ENCODE results near the gene VIL1. TPM values are rescaled to one million over a fixed set of nuclear protein-coding genes. Genes with fewer than 3 reads are reported as not detected.

The VIL1 gene
- total RNA-seq, 1 donor from 2014 or later = 0.05 TPM

DNA sequence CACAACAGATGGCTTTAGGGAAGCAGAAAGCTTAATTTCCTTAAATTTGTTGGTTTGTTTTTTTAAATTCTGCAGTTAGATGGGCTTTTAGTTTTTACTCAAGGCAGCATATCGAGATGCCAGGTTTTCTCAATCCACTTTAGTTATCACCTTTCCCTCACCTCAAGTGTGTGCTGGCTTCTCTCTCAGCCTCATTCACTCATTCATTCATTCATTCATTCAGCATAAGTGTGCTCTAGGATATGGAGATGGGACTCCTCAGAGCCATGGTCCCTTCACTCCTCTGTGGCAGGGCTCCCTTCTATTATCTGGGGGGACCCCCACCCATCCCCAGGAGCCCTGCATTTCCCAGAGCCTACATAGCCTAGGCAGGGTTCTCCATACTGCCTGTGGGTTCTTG, 19.0 kb downstream of the VIL1 start:
- DNase-seq (ENCODE audit: low read depth) = no peak

DNA sequence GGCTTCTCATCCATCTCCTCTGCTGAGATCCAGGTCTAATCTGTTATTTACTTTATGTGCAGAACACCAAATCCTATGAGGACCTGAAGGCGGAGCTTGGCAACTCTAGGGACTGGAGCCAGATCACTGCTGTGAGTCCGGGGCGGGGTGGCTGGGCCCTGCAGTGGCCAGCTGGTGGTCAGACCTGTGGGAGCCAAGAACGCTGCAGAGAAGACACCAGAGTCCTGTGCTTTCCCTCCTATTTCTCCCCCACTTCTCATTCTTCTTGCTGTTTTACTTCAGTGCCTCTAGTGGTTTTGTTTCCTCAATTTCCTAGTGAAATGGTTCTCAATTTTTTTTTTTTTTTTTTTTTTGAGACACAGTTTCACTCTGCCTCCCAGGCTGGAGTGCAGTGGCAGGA, 19.7 kb downstream of the VIL1 start:
- DNase-seq (ENCODE audit: low read depth) = no peak

DNA sequence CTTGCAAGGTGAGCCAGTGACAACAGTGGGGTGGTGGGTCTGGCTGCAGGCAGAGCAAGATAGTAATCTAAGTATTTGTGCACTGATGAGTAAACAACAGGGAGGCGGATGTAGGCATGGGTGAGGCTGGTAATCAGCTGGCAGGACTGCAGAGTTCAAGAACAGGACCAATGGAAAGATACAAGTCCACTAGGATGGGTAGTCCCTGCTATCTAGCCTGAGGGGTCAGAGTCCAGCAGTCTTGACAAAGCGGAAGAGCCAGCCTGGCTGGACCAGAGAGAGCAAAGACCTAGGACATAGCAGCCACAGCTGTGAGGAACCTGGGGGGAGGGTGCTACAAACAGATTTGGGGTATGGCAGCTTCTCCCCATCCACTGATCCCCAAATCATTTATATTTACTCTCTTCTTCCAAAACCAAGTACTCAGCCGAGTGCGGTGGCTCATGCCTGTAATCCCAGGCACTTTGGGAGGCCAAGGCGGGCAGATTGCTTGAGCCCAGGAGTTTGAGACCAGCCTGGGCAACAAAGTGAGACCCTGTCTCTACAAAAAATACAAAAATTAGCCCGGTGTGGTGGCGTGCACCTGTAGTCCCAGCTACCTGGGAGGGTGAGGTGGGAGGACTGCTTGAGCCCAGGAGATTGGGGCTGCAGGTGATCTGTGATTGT, 25.9 kb downstream of the VIL1 start:
- DNase-seq (ENCODE audit: low read depth) = peak; percentile 6

DNA sequence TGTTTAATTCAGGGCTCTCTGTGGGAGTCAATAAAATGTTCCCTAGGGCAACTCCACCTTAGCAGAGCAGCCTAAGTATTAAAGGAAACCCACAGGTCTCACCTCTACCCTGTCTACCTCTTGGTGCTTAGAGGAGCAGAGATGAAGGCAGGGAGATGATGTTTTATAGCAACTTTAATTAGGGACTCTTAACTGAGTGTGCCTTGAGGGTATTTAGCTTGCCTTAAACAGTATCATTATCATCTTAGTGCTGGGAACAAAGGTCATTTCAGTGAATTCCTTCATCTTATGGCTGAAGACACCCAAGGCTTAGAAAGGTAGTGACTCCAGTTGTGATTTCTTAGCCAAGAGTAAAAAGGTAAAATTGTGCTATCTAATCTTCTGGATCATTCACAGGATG, 26.7 kb downstream of the VIL1 start:
- DNase-seq (ENCODE audit: low read depth) = no peak

DNA sequence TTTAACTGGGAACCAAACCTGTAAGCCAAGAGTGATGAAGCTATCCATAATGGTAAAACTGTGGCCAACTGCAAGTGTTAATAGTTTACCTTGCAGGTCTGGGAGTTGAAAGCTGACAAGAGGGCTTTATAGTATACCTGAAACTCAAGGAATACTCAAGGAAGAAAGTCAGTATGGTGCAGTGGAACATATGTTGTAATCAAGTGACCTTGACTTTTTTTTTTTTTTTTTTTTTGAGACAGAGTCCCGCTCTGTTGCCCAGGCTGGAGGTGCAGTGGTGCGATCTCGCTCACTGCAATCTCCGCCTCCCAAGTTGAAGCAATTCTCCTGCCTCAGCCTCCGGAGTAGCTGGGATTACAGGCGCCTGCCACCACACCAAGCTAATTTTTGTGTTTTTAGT, 27.6 kb downstream of the VIL1 start:
- DNase-seq (ENCODE audit: low read depth) = no peak

DNA sequence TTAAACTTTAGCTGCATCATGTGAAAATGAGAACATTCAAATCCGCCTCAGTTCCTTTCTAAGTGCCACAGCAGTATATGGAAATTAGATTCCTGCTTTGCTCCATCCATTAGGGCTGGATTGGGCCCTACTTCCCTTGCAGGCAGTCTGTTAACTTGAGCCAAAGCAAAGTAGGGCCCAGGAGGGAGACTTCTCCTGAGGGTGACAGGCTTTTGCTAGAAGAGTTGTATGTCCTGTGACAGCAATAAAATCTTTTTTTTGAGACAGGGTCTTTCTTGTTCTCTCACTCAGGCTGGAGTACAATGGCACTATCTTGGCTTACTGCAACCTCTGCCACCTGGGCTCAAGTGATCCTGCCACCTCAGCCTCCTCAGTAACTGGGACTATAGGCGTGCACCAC, 28.1 kb downstream of the VIL1 start:
- DNase-seq (ENCODE audit: low read depth) = no peak

DNA sequence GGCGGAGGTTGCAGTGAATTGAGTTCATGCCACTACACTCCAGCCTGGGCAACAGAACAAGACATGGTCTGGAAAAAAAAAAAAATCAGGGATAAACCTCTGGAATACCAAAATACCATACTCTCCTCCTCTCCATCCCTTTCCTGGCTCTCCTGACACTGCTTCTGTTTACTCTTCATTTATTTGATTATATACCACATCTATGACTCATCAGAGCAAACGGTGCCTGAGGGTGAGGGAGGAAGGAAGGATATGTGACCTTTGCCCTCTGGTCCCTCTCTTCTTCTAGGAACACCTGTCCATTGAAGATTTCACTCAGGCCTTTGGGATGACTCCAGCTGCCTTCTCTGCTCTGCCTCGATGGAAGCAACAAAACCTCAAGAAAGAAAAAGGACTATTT, 30.0 kb downstream of the VIL1 start:
- peak; percentile 40 for DNase-seq (ENCODE audit: low read depth)

DNA sequence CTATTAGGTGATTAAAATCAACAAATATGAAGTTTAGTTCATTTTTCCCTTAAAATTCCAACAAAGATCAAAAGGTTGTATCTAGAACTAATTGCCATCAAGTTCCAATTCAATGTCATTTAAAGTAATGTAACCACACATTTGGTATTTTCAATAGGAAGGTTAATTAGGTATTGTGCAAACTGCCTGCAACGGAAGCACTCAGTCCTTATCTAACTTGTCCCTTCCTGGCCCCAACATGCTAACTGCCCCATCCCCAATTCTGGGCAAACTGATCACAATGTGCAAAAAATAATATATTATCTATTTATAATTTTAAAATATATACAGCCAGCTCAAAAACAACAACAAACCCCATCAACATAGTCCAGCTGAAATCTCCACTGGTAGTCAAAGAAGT, 33.2 kb downstream of the VIL1 start:
- DNase-seq (ENCODE audit: low read depth) = no peak

DNA sequence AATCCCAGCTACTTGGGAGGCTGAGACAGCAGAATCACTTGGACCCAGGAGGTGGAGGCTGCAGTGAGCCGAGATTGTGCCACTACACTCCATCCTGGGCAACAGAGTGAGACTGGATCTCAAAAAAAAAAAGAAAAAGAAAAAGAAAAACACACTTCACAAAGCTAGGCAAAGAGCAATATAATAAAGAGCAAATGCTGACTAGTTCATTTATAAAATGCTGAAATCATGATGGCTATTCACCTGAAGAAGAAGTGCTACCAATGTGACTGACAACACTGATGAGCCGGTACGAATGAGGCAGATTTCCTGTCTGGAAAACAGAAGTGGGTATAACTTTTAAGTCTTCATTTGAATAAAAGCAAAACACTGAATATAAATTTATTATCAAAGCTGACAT, 37.9 kb downstream of the VIL1 start:
- no peak for DNase-seq (ENCODE audit: low read depth)

DNA sequence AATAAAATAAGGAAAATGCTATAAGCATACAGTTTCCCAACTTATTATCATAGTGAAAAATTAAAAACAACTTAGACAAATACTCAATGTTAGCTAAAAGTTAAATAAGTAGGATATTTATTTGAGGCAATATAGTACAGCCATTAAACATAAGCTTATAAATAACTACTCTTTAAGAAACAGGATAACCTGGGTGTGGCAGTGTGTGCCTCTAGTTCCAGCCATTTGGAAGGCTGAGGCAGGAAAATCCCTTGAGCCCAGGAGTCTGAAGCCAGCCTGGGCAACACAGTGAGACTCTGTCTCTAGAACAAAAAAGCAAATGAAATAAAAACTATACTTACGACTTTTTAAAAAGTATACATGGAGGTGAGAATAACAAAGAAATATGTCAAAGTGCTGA, 39.7 kb downstream of the VIL1 start:
- DNase-seq (ENCODE audit: low read depth) = no peak

DNA sequence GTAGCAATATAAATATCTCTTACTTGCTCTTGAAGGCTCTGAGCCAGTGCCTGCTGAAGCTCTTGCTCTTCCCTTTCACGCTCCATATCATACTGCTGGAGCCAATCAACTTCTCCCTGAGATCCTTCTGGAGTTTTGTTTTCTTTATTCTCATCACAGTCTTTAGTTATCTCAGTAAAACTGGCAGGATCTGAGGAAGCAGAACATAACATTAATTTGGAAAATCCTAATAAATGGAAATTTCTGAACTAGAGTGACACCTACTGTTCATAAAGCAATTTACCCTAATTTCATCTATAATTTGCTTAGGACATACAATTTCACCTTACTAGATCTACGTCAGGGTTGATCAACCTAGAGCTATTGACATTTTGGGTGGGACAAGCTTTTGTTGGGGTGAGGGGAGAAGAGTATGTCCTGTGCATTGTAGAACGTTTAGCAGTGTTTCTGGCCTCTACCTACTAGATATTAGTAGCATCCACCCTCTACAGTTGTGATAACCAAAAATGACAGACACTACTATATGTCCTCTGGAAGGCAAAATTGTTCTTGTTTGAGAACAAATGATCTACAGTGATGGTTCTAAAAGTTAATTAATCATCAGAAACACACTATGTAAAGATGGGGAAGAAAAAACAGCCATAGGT, 47.2 kb downstream of the VIL1 start:
- DNase-seq (ENCODE audit: low read depth) = peak; percentile 43

DNA sequence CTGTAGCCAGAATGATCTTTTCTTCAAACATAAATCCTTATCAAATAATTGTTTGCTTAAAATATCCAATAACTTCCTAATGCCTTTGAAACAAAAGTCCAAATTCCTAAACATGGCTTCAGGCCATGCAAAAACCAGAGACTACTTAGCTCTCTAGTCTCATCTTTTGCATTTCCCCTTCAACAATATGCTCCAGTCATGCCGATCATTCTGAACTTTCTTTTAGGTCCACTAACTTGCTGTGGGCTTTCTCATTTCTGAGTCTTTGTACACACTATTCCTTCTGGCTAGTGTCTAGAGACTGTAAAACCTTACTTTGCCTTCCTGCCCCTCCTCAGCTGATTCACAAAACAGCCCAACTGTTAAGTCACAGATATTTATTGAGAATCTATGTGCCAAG, 51.5 kb downstream of the VIL1 start:
- peak; percentile 33 for DNase-seq (ENCODE audit: low read depth)

DNA sequence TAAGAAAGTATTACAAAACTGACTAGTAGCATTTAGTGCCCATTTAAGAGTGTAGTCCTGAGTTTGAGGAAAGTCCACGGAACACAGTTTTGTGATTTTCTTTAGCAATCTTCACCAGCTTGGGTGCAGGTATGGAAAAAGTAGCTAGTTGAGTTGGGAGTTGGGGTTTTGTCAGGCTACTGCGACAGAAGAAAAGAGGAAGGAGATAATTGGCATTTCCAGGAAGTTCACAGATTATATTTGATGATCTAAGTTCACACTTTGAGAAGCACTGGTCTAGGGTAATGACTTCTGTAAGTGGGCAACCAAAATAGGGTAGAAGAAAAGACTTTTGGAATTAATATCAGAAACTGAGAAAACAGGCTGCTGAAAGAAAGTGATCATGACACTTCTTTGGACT, 52.1 kb downstream of the VIL1 start:
- DNase-seq (ENCODE audit: low read depth) = no peak

DNA sequence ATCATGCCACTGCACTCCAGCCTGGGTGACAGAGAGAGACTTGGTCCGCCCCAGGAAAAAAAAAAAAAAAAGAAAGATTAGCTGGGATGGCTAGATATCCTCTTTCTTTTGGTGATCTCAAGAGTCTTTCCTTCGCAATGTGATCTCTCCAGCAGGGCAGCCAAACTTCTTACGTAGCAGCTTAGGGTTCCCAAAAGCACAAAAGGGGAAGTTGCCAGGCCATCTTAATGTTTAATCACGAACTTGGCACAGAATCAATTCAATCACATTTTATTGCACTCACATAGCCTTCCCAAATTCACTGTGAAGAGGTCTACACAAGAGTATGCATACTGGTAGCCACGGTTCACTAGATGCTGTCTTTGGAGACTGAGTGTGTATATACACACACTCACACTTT, 53.1 kb downstream of the VIL1 start:
- no peak for DNase-seq (ENCODE audit: low read depth)

DNA sequence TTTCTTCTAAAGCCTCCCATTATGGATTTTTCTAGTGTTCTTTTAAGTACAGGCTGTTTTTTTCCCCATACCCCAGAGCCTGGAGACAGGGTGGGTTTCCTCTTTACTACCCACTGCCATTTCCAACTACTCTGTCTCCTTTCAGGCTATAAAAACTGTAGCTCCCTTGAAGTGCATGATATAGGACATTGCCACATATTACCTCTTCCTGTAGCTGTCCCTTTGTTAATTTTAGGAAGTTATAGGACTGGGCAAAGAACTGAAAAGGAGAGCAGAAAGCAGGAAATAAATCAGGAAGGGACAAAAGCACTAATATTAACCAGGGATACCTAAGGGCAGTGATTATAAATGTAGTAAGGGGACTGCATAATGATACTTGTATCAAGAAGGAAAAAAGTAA, 54.1 kb downstream of the VIL1 start:
- DNase-seq (ENCODE audit: low read depth) = no peak

DNA sequence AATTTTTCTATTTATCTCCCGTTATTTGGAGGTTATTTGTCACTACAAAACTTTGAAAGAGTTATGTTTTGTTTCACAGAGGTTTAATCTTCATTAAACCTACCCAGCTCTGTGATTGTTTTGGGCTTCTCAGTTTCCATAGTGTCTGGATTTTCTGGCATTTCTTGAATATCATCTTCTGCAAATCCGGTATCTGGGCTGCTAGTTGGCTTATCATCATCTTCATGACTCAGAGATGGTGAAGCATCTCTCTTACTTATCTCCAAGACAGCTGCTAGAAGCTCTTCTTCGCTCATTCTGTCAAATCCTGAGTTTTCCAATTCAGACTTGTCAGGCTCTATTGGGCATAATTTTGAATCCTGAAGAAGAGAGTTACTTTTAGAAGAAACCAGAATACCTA, 55.6 kb downstream of the VIL1 start:
- DNase-seq (ENCODE audit: low read depth) = no peak

DNA sequence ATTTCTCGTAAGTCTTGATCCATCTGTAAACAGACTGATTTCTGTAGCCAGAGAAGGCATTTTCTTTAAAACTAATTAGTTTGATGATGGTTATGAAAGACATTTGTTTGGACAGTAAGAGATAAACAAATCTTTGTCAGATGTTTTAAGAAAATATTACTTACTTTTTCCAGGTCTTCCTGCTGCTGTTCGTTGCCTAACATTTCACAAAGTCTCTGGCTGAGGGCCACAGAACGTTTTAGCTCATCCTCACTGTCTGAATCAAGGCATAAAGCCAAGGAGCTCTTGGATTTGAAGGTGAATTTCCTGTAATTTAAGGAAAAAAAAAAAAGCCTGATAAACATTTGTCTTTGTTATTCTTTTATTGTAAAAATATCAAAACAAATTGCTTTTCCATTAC, 57.8 kb downstream of the VIL1 start:
- DNase-seq (ENCODE audit: low read depth) = no peak

DNA sequence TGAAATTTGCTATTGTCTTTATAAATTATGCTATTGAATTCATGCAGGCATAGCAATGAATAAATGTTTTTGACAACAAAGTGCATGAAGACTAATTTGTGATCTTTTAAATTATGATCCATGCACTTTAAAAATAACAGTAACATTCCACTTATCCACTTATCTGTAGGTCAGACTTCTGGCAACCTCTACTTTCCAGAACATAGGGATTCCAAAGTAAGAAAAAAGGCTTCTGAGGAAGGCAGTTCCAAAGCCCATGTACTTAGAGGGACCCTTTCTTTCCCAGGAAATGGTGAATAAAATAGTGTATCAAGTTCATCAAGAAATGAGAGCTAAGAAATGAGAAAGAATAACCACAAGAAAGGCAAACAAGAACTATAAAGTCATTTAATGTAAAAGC, 58.3 kb downstream of the VIL1 start:
- no peak for DNase-seq (ENCODE audit: low read depth)

DNA sequence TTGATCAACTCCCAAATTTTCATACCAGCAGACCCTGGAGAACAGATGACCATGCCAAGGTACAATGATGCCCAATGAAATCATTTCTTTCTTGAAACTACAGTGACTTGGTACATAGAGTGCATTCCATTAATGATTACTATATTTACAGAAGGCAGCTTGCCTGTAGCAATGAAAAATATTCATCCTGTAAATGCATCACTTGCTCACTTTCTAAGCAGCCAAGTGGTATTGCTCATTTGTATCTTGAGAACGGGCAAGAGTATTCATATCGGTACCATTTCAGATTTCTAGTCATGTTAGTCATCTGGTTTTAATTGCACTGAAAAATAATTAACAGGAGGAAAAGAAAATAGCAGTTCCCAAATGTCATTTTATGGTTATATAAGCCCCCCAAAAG, 59.6 kb downstream of the VIL1 start:
- DNase-seq (ENCODE audit: low read depth) = peak; percentile 78

DNA sequence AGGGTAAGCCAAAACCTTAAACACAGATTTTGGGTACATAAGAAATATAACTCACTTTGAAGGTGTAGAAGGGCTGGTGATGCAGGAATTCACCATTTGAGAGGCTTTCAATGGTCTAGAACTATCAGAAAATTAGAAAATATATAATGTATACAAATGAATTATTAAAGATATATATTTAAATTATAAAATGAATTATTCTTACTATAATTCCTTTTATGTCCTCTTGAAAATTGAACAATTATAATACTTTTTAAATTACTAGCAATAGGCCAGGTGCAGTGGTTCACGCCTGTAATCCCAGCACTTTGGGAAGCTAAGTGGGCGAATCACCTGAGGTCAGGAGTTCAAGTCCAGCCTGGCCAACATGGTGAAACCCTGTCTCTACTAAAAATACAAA, 60.7 kb downstream of the VIL1 start:
- no peak for DNase-seq (ENCODE audit: low read depth)

DNA sequence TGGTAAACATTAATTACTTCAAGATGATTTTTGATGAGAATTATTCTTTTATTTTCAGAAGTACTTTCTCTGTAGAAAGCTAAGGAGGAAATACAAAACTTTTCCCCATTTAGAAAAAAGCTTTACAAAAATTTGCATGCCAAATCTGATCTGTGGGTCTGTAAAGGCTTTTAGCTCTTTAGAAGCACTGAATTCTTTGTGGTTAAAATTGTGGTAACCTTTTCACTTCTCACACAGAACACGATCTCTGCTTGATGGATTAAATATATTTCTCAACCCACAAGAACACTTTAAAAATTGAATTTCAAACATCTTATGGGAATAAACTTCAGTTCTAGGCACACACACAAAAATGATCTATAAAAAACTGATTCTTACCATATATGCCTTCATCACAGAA, 63.7 kb downstream of the VIL1 start:
- no peak for DNase-seq (ENCODE audit: low read depth)

DNA sequence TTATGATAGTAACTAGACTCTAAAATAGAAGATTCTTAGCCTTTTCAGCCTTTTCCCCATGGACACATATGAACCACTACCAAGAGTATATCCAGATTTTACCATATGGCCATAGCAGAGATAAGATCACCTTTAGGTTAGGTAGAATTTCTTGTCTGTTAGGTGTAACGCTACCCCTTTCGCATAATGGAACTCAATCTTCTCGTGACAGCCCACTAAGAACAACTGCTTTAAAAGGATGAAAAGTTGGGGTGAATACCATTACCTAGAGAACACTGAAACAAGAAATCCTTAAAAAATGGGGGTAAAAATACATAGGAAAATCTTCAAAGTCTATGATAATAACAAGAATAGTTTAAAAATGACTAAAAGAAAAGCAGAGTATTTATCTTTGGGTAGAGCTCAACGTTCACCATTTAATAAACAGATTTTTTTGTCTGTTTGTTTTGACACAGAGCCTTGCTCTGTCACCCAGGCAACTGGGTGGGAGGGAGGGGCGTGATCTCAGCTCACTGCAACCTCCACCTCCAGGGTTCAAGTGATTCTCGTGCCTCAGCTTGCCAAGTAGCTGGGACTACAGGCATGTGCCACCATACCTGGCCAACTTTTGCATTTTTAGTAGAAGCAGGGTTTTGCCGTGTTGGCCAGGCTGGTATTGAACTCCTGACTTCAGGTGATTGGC, 67.2 kb downstream of the VIL1 start:
- no peak for DNase-seq (ENCODE audit: low read depth)

DNA sequence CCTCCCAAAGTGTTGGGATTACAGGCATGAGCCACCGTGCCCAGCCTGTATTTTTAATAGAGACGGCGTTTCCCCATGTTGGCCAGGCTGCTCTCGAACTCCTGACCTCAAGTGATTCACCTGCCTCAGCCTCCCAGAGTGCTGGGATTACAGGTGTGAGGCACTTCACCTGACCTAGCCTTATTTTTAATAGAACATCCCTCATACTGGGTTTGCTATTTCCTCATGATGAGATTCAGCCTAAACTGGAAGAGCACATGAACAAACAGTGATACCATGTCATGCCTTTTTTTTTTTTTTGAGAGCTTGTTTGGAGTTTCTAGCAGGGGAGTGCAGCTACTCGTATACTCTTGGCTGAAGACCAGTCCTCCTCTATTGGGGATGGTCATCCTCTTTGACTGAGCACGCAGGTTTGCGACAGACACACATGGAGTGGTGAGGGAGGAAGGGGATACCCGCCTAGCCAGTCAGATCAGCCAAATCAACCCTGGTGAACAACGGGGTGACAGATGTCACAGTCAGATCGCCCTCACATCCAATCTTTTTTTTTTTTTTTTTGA, 81.7 kb downstream of the VIL1 start:
- DNase-seq (ENCODE audit: low read depth) = no peak

Data from renal cortical epithelial cell (primary cell).